HG02970 (cell line): ENCODE results near the gene CDKN2B-AS1.

Experiments used
- ATAC-seq: cut with Tn5 transposase; IDR thresholded peaks from one replicate; pipeline ENCODE4 v1.9.1; 2021; ENCODE audit warnings: mild to moderate bottlenecking, moderate library complexity, moderate number of reproducible peaks; ENCODE audit not compliant: unreplicated experiment, low FRiP score

Gene CDKN2B-AS1

GRCh38 chr9:22005021-22005701, 10.6 kb downstream of the CDKN2B-AS1 start:
- ATAC-seq = no peak

GRCh38 chr9:22005702-22006606, 11.4 kb downstream of the CDKN2B-AS1 start:
- no peak for ATAC-seq

GRCh38 chr9:22008384-22008716, 13.8 kb downstream of the CDKN2B-AS1 start:
- no peak for ATAC-seq

- peak; percentile 89 for ATAC-seq
Measured at GRCh38 chr9:22008717-22009505, 14.3 kb downstream of the CDKN2B-AS1 start, which contains the start of gene CDKN2B. Gene CDKN2B (minus strand): TSS chr9:22009305. CDS start chr9:22008953, 352 bp downstream.

DNA sequence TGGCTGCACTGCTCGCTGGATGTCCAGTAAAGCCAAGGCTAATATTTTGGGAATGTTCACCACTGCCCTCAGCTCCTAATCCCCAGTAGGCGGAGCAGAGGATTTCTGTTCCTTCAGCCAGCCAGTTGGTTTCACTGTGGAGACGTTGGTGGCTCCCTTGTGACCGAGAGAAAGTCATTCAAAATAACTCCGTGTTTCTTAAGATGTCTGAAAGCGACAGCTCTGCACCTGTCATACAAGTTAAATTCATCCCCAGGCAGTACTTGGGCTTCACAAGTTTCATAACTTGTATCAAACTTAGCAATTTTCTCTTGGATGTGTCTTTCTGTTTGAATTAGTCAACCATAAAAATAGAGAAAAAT, 14.9 kb downstream of the CDKN2B-AS1 start:
- ATAC-seq = peak; percentile 27

DNA sequence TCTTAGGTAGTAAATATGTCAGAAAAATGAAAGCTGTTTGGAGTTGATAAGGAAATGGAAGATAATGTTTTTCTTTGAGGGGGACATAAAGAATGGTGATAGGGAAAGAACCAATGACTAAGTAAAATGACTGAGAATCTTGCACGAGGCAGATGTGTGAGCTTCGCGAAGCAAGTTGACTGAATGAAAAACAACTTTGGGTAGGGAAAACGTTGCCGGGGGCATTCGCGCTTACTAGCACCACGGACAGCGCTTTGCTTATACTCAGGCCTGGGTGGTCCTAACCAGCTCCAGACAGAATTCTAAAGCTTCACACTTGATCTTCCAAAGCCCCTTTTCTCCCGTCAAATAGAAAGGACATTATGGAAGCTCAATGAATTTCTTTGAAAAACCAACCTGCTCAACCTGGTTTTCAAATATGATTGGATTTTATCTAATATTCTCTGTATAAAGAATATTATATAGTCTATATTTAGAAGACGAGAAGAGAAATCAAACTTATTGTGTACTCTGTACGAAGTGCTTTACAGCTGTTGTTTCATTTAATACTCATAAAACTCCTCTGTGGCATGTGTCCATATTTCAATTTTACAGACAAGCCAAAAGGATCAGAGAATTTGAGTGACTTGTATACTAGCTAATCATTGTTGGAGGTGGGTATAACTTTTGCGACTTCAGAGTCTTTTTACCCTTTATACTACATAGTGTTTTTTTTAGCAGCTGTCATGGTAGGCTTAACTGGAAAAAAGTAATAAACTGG, 16.5 kb downstream of the CDKN2B-AS1 start:
- ATAC-seq = no peak

DNA sequence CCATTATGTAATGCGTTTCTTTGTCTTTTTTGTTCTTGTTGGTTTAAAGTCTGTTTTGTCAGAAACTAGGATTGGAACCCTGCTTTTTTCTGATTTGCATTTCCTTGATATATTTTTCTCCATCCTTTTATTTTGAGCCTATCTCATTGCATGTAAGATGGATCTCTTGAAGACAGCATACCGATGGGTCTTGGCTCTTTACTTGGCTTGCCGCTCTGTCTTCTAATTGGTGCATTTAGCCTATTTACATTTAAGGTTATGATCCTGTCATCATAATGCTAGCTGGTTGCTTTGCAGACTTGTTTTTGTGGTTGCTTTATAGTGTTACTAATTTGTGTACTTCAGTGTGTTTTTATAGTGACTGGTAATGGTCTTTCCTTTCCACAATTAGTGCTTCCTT, 27.8 kb downstream of the CDKN2B-AS1 start:
- ATAC-seq = no peak

DNA sequence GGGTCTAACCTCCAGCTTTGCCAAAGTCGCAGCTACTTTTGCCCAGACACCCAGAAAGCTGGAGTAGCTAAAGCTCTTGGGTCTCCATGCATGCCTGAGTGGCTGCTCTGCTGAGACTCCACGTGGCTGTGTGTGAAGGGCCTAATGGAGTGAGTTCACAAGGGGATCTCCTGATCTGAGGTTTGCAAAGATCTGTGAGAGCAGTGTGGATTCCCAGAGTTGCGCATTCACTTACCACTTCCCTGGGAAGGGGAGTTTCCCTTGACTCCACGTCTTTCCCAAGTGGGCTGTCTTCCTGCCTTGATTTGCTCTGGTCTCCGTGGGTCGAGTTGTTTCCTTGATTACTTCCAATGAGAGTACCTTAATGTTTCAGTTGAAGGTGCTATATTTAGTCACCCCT, 32.1 kb downstream of the CDKN2B-AS1 start:
- no peak for ATAC-seq

GRCh38 chr9:22028394-22028793, 33.8 kb downstream of the CDKN2B-AS1 start:
- no peak for ATAC-seq

GRCh38 chr9:22029231-22029630, 34.6 kb downstream of the CDKN2B-AS1 start:
- no peak for ATAC-seq

DNA sequence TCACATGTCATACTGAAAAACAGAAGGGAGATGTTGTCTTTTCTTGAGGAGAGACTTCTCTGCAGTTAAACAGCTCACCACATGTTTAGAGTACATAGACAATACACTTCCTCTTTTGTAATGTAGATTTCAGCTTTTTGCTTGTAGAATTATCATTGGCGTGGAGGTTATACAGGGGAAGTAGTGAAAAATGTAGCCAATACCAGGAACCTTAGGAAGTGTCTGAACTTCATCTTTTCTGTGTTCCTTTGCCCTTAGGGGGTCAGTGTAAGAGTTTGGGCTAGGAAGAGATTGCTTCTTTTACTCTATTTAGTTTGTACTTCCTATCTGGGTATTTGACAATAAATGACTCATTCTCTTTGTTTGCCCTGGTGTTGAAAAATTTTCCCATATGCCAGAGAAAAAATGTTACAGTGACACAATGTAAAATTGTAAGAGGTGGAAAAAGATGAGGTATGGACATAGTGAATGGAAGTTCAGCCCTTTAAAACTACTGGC, 35.6 kb downstream of the CDKN2B-AS1 start:
- no peak for ATAC-seq

GRCh38 chr9:22031655-22032411, 37.2 kb downstream of the CDKN2B-AS1 start:
- ATAC-seq = no peak

- ATAC-seq = no peak
Measured at GRCh38 chr9:22033012-22033630, 38.5 kb downstream of the CDKN2B-AS1 start.

DNA sequence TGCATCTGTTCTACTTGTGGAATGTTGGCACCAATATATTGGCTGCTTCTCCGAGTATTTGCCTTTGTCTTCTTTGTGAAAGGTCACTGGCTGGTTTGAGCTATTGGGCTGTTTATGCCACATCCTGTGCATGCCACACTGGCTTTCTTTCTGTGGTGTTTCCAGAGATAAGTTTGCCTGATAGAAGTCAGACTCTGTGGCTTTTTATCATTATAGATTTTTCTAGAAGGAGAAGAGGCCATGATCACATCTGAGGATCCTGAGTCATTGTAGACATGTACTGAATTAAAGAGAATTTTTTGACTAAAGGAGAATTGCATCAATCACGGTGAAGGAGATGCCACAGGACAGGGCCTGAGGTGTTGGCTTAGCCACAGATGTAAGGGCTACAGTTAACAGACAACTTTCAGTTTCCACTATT, 41.0 kb downstream of the CDKN2B-AS1 start:
- ATAC-seq = no peak

GRCh38 chr9:22036866-22037626, 42.5 kb downstream of the CDKN2B-AS1 start:
- ATAC-seq = no peak

DNA sequence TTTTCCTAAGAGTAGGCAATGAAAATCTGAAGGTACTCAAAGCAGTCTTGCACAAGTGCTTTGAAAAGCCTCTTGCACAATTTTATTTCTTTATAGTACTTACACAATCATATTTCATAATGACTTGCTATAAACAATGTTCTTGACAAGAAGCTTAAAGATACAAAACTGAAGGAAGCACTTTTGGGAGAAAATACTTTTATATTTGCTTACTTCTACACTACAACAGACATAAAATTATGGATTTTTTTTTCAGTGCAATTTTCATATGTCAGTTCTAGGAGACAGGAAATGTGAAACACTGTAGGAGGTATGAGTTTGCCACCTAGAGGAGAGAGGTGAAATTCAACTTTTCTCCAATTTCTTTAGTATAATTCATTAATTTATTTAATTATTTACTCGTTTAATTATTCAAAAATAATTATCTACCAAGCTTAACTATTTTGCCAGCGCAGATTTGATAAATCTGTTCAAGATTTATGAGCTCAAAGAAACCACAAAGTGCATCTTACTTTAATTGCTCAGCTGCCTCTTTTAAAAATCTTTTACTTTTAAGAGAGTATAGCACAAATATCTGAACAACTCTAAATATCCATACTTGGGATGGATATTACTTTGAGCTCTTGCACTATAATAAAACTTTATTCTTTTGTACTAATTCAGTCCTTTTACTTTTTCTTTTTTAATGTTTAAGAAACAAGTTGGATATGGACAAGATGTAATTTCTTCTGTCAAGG, 43.5 kb downstream of the CDKN2B-AS1 start:
- no peak for ATAC-seq

DNA sequence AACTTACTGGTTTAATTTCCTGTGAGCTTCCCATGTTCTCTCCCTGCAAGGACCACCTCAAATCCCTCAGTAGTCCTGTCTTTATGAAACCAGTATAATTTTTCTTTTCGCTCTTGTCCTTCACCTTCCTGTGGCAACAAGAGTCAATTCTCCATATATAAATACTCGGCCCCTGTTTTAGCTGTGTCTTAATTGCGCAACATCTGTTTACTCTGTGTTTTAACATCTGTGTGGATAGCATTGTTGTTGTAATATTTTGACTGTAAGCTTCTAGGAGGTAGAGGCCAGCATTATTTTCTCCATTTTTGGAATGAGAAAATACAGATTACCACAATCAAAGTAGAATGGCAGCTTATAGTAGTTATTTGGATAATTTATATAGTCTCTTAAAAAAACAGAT, 44.7 kb downstream of the CDKN2B-AS1 start:
- ATAC-seq = no peak

GRCh38 chr9:22040760-22041159, 46.2 kb downstream of the CDKN2B-AS1 start:
- no peak for ATAC-seq
